ENCODE results near the gene CLEC18B. TPM values are rescaled to one million over a fixed set of nuclear protein-coding genes. Genes with fewer than 3 reads are reported as not detected.
"Not testable (repeated sequence)": the region's sequence is repeated elsewhere in the genome, so short reads cannot be mapped to it uniquely, and the experiment has no call there.

CLEC18B gene
- total RNA-seq: 1 to 10 TPM in 1 of 4 donors, under 1 TPM in 1, not detected in 2; 0.30 to 1.4 TPM

- DNase-seq (ENCODE audit: low spot score in 2 of 2); H3K4me3 ChIP-seq (ENCODE audit: low read depth, poor library complexity, severe bottlenecking); intact Hi-C loops (cut with DNase I; ENCODE audit: low total_unique reads): not testable (repeated sequence)
- 82 to 100% methylated on average over 1 to 6 of the region's 27 CpGs for WGBS, 2 donors
Measured at GRCh38 chr16:74420612-74421481, at the start of gene CLEC18B. CLEC18B (minus strand) TSS chr16:74421478; CDS start chr16:74421270, 208 bp downstream.

- 72 to 86% methylated on average over 5 to 6 of the region's 6 CpGs for whole genome bisulfite sequencing, 2 donors
- DNase-seq (ENCODE audit: low spot score in 2 of 2): no peak
- intact Hi-C loops (cut with DNase I; ENCODE audit: low total_unique reads): no loop called here
- no peak overlapping the region for H3K4me3 ChIP-seq (ENCODE audit: low read depth, poor library complexity, severe bottlenecking)
- TF ChIP-seq CTCF (IDR thresholded peaks at IDR 0.05) (no peak), POLR2A (IDR thresholded peaks at IDR 0.05) (no peak)
Measured at GRCh38 chr16:74469946-74470478, 48.7 kb upstream of the CLEC18B start.

GRCh38 chr16:74468807-74469525 lies 47.7 kb upstream of the CLEC18B start:
- H3K4me3 ChIP-seq (ENCODE audit: low read depth, poor library complexity, severe bottlenecking): no peak overlapping the region
- TF ChIP-seq POLR2A (IDR thresholded peaks at IDR 0.05) (no peak), CTCF (IDR thresholded peaks at IDR 0.05) (no peak)
- intact Hi-C loops (cut with DNase I; ENCODE audit: low total_unique reads): no loop called here
- DNase-seq (ENCODE audit: low spot score in 2 of 2): no peak
- WGBS, 2 donors: 60 to 75% methylated on average over 9 of the region's 9 CpGs

GRCh38 chr16:74466872-74467271 lies 45.6 kb upstream of the CLEC18B start:
- TF ChIP-seq CTCF (IDR thresholded peaks at IDR 0.05) (no peak), POLR2A (IDR thresholded peaks at IDR 0.05) (no peak)
- H3K4me3 ChIP-seq (ENCODE audit: low read depth, poor library complexity, severe bottlenecking): no peak overlapping the region
- DNase-seq (ENCODE audit: low spot score in 2 of 2): no peak
- intact Hi-C loops (cut with DNase I; ENCODE audit: low total_unique reads): no loop called here
- WGBS, 2 donors: 88 to 90% methylated on average over 5 of the region's 5 CpGs

- 86 to 89% methylated on average over 6 of the region's 6 CpGs for WGBS, 2 donors
- intact Hi-C loops (cut with DNase I; ENCODE audit: low total_unique reads): no loop called here
- no peak overlapping the region for H3K4me3 ChIP-seq (ENCODE audit: low read depth, poor library complexity, severe bottlenecking)
- TF ChIP-seq POLR2A (IDR thresholded peaks at IDR 0.05): no peak
- TF ChIP-seq CTCF (IDR thresholded peaks at IDR 0.05): no peak
- no peak for DNase-seq (ENCODE audit: low spot score in 2 of 2)
Measured at GRCh38 chr16:74465851-74466685, 44.8 kb upstream of the CLEC18B start.
